ENCODE measurements around the gene CIZ1.

DNA sequence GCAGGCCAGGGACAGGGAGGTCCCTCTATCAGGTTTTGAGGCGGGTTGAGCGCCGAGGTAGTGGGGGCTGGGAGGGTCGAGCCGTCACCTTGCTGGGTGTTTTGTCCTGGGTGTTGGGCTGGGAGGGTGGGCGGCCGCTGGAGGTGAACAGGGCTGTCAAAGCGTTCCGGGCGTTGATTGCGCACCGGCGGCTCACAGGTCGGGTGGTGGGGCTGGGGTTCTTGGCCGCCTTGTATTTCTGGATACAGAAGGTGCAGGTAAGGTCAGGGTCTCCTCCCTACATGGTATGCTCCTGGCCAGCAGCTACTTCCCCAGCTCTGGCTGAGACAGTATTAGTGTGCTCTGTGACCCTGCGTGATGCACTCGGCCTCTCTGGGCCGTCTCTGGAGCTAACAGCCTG lies 25.2 kb downstream of the CIZ1 start:
- TF ChIP-seq, protein P1, sequence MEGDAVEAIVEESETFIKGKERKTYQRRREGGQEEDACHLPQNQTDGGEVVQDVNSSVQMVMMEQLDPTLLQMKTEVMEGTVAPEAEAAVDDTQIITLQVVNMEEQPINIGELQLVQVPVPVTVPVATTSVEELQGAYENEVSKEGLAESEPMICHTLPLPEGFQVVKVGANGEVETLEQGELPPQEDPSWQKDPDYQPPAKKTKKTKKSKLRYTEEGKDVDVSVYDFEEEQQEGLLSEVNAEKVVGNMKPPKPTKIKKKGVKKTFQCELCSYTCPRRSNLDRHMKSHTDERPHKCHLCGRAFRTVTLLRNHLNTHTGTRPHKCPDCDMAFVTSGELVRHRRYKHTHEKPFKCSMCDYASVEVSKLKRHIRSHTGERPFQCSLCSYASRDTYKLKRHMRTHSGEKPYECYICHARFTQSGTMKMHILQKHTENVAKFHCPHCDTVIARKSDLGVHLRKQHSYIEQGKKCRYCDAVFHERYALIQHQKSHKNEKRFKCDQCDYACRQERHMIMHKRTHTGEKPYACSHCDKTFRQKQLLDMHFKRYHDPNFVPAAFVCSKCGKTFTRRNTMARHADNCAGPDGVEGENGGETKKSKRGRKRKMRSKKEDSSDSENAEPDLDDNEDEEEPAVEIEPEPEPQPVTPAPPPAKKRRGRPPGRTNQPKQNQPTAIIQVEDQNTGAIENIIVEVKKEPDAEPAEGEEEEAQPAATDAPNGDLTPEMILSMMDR (IDR thresholded peaks at IDR 0.05): no peak
- no peak for TF ChIP-seq POLR2A (IDR thresholded peaks at IDR 0.05)
